Glutamatergic neuron (in vitro differentiated cells): ENCODE data around the gene RALB. TPM values are rescaled to one million over a fixed set of nuclear protein-coding genes. Genes with fewer than 3 reads are reported as not detected.

Source experiments
- DNase-seq: peaks from one replicate; pipeline ENCODE4 v3.0.0; 2022
- H3K27ac Mint-ChIP-seq: one replicate; pipeline ENCODE4 v1.8.0; 2020; ENCODE audit warnings: mild to moderate bottlenecking, mixed read lengths, inconsistent platforms; ENCODE audit not compliant: unreplicated experiment
- H3K27me3 Mint-ChIP-seq: one replicate; pipeline ENCODE4 v1.8.0; 2020; ENCODE audit warnings: mild to moderate bottlenecking, moderate library complexity, mixed read lengths, inconsistent platforms; ENCODE audit not compliant: unreplicated experiment
- H3K36me3 Mint-ChIP-seq: one replicate; pipeline ENCODE4 v1.8.0; 2020; ENCODE audit warnings: mild to moderate bottlenecking, mixed read lengths, inconsistent platforms; ENCODE audit not compliant: unreplicated experiment
- H3K4me1 Mint-ChIP-seq: one replicate; pipeline ENCODE4 v1.8.0; 2020; ENCODE audit warnings: mild to moderate bottlenecking, low read depth, mixed read lengths, inconsistent platforms; ENCODE audit not compliant: unreplicated experiment
- H3K4me3 Mint-ChIP-seq: one replicate; pipeline ENCODE4 v1.8.0; 2020; ENCODE audit warnings: mild to moderate bottlenecking, mixed read lengths, inconsistent platforms; ENCODE audit not compliant: unreplicated experiment
- H3K9me3 Mint-ChIP-seq: one replicate; pipeline ENCODE4 v1.8.0; 2020; ENCODE audit warnings: mild to moderate bottlenecking, moderate library complexity, mixed read lengths, inconsistent platforms; ENCODE audit not compliant: unreplicated experiment
- CTCF ChIP-seq: fragments of 200-600 bp; sonication (generic); IDR thresholded peaks from one replicate; pipeline ENCODE4 v1.5.0; 2021; ENCODE audit not compliant: partially characterized antibody, unreplicated experiment
- total RNA-seq: library from RNA; stranded (reverse); fragmentation: NEBNext Ultra II Directional; extraction: Animal tissue kit (Norgen Biotek cat#: 25700); gene quantifications from one replicate; pipeline ENCODE4 v1.2.1, GENCODE V29; 2021; ENCODE audit not compliant: unreplicated experiment

RALB gene
- total RNA-seq, 1 donor from 2014 or later: 16.4 TPM

GRCh38 chr2:120210270-120210693 is 42.4 kb upstream of the RALB start:
- no peak for DNase-seq
- TF ChIP-seq CTCF: no peak
- H3K4me1 Mint-ChIP-seq: no peaks in the 10 kb centered on the region
- no peaks in the 10 kb centered on the region for H3K36me3 Mint-ChIP-seq
- no peaks in the 10 kb centered on the region for H3K9me3 Mint-ChIP-seq
- no peak overlapping the region for H3K27ac Mint-ChIP-seq
- no peaks in the 10 kb centered on the region for H3K27me3 Mint-ChIP-seq
- no peak overlapping the region for H3K4me3 Mint-ChIP-seq

- peaks cover 7% of the 10 kb centered on the region for H3K9me3 Mint-ChIP-seq
- peaks cover 20% of the 10 kb centered on the region for H3K36me3 Mint-ChIP-seq
- peaks cover 2% of the 10 kb centered on the region for H3K27me3 Mint-ChIP-seq
- no peak for TF ChIP-seq CTCF
- no peak overlapping the region for H3K27ac Mint-ChIP-seq
- peaks cover 4% of the 10 kb centered on the region for H3K4me1 Mint-ChIP-seq
- no peak overlapping the region for H3K4me3 Mint-ChIP-seq
- DNase-seq: no peak
Observed at GRCh38 chr2:120218181-120218580, 34.5 kb upstream of the RALB start.

- TF ChIP-seq CTCF: no peak
- Mint-ChIP-seq H3K4me3 (no peak overlapping the region), H3K36me3 (peaks cover 20% of the 10 kb centered on the region), H3K4me1 (peaks cover 4% of the 10 kb centered on the region), H3K9me3 (peaks cover 7% of the 10 kb centered on the region), H3K27me3 (peaks cover 2% of the 10 kb centered on the region), H3K27ac (no peak overlapping the region)
- DNase-seq: no peak
Observed at GRCh38 chr2:120219291-120219690, 33.4 kb upstream of the RALB start.

GRCh38 chr2:120219766-120220165 is 32.9 kb upstream of the RALB start:
- H3K27me3 Mint-ChIP-seq: peaks cover 2% of the 10 kb centered on the region
- peaks cover 20% of the 10 kb centered on the region for H3K36me3 Mint-ChIP-seq
- peaks cover 9% of the 10 kb centered on the region for H3K9me3 Mint-ChIP-seq
- no peak overlapping the region for H3K27ac Mint-ChIP-seq
- peaks cover 4% of the 10 kb centered on the region for H3K4me1 Mint-ChIP-seq
- no peak overlapping the region for H3K4me3 Mint-ChIP-seq
- TF ChIP-seq CTCF: no peak
- DNase-seq: no peak

GRCh38 chr2:120220756-120221155 is 31.9 kb upstream of the RALB start:
- peaks cover 4% of the 10 kb centered on the region for H3K4me1 Mint-ChIP-seq
- no peak overlapping the region for H3K27ac Mint-ChIP-seq
- H3K36me3 Mint-ChIP-seq: peaks cover 20% of the 10 kb centered on the region
- H3K9me3 Mint-ChIP-seq: peaks cover 9% of the 10 kb centered on the region
- H3K4me3 Mint-ChIP-seq: no peak overlapping the region
- TF ChIP-seq CTCF: no peak
- no peak for DNase-seq
- peaks cover 2% of the 10 kb centered on the region for H3K27me3 Mint-ChIP-seq
